B cell (primary cell): ENCODE measurements around the gene RHOH. TPM values are rescaled to one million over a fixed set of nuclear protein-coding genes. Genes with fewer than 3 reads are reported as not detected.

Experiments
- ATAC-seq: fragments of 200-7000 bp; cut with Tn5 transposase; one replicate; pipeline ENCODE4 v1.10.0; 2021; ENCODE audit warnings: low read depth, mild to moderate bottlenecking, moderate number of reproducible peaks, moderate library complexity
- CTCF ChIA-PET: fragments of 350-600 bp; sonication (Branson Sonifier 250); formaldehyde crosslinking; loops from one replicate; lab custom pipeline; 2021; ENCODE audit warnings: antibody characterized with exemption, inconsistent platforms; lab: Charles Lee
- POLR2A ChIA-PET: fragments of 350-600 bp; sonication (Branson Sonifier 250); formaldehyde crosslinking; loops from one replicate; lab custom pipeline; 2021; ENCODE audit warnings: antibody characterized with exemption; lab: Charles Lee
- DNase-seq: peaks from one replicate; pipeline ENCODE4 v3.0.0; 2013
- H2AFZ ChIP-seq: 2 replicates; pipeline ENCODE4 v1.6.1; 2012; ENCODE audit warnings: mild to moderate bottlenecking, low read depth, low read length; ENCODE audit not compliant: insufficient read depth, poor library complexity, severe bottlenecking
- H3K27ac ChIP-seq, 2 donors: 1 replicate in 1 of 2; 2 replicates in 1 of 2; pipeline ENCODE4 v1.5.1; 2012 to 2013; ENCODE audit warnings: low read length in 2 of 2, mild to moderate bottlenecking in 2 of 2, moderate library complexity in 1 of 2
- H3K27me3 ChIP-seq, 4 experiments: fragments of 200-600 bp in 1 of 4; sonication (generic) in 1 of 4; replicated peaks in 1 of 4; 1 replicate in 2 of 4; 2 replicates in 2 of 4; pipeline versions ENCODE4 v1.6.1 to v1.7.0; 2013 to 2016; ENCODE audit warnings: low read length in 3 of 4, mild to moderate bottlenecking in 2 of 4, mixed read lengths in 1 of 4, moderate library complexity in 1 of 4; ENCODE audit not compliant: insufficient read depth in 4 of 4, control insufficient read depth in 3 of 4; ENCODE audit errors: control extremely low read depth in 1 of 4
- H3K36me3 ChIP-seq, 2 experiments: replicated peaks in 1 of 2; 1 replicate in 1 of 2; 2 replicates in 1 of 2; pipeline versions ENCODE4 v1.6.1 to v1.7.1; 2013; ENCODE audit warnings: low read length in 1 of 2; ENCODE audit not compliant: insufficient read depth in 2 of 2, control insufficient read depth in 1 of 2; ENCODE audit errors: control extremely low read depth in 1 of 2, extremely low read depth in 1 of 2
- H3K4me1 ChIP-seq, 2 donors: fragments of 200-600 bp in 1 of 2; sonication (generic) in 1 of 2; 1 replicate in 1 of 2; 2 replicates in 1 of 2; pipeline versions ENCODE4 v1.5.1 to v1.6.1; 2013 to 2017; ENCODE audit warnings: low read length in 2 of 2; ENCODE audit not compliant: control insufficient read depth in 2 of 2, insufficient read depth in 2 of 2
- H3K4me2 ChIP-seq: replicated peaks from 2 replicates; pipeline ENCODE3; 2012; ENCODE audit warnings: mild to moderate bottlenecking, low read depth, low read length; ENCODE audit not compliant: poor library complexity, severe bottlenecking
- H3K4me3 ChIP-seq, 5 experiments: fragments of 200-600 bp in 1 of 5; sonication (generic) in 1 of 5; 1 replicate in 3 of 5; 2 replicates in 2 of 5; pipeline versions ENCODE4 v1.5.1 to v1.7.0; 2011 to 2016; ENCODE audit warnings: low read length in 4 of 5, mild to moderate bottlenecking in 4 of 5, low read depth in 2 of 5, control low read depth in 1 of 5, moderate library complexity in 1 of 5; ENCODE audit not compliant: insufficient read depth in 1 of 5; ENCODE audit errors: control extremely low read depth in 1 of 5, extremely low read depth in 1 of 5
- H3K79me2 ChIP-seq: fragments of 200-600 bp; sonication (generic); one replicate; pipeline ENCODE4 v1.6.0; 2016; ENCODE audit warnings: low read length; ENCODE audit not compliant: control insufficient read depth, insufficient read depth
- H3K9ac ChIP-seq: fragments of 200-600 bp; sonication (generic); 2 replicates; pipeline ENCODE4 v1.6.1; 2017; ENCODE audit warnings: mild to moderate bottlenecking, low read length, moderate library complexity
- H3K9me3 ChIP-seq, 3 donors: one replicate each; pipeline versions ENCODE4 v1.6.1 to v1.7.1; 2013; ENCODE audit warnings: low read length in 2 of 3; ENCODE audit not compliant: control insufficient read depth in 2 of 3, insufficient read depth in 1 of 3; ENCODE audit errors: control extremely low read depth in 1 of 3
- H4K20me1 ChIP-seq: 2 replicates; pipeline ENCODE4 v1.6.0; 2012; ENCODE audit warnings: mild to moderate bottlenecking, low read length; ENCODE audit not compliant: insufficient read depth, control insufficient read depth, poor library complexity, severe bottlenecking
- H3K27ac Mint-ChIP-seq: one replicate; pipeline ENCODE4 v1.8.0; 2021; ENCODE audit warnings: mixed read lengths
- H3K27me3 Mint-ChIP-seq: one replicate; pipeline ENCODE4 v1.8.0; 2021; ENCODE audit warnings: mixed read lengths
- H3K4me1 Mint-ChIP-seq: one replicate; pipeline ENCODE4 v1.8.0; 2021; ENCODE audit warnings: mixed read lengths
- H3K4me3 Mint-ChIP-seq: one replicate; pipeline ENCODE4 v1.8.0; 2021; ENCODE audit warnings: mixed read lengths
- H3K9me3 Mint-ChIP-seq: one replicate; pipeline ENCODE4 v1.8.0; 2022; ENCODE audit warnings: mixed read lengths; ENCODE audit not compliant: insufficient read depth
- EZH2 ChIP-seq: IDR thresholded peaks from 2 replicates; pipeline ENCODE4 v1.6.1; 2012; ENCODE audit warnings: borderline replicate concordance, low read depth, mild to moderate bottlenecking, moderate library complexity, low read length; ENCODE audit not compliant: insufficient read depth, poor library complexity, severe bottlenecking
- WGBS: methylation state at CpG from one replicate; pipeline ENCODE4 v1.1.5; 2013; ENCODE audit warnings: missing lambda C conversion rate; ENCODE audit not compliant: insufficient coverage; 5-methylcytosine and 5-hydroxymethylcytosine counted together
- intact Hi-C: fragments of 100-400 bp; cut with micrococcal nuclease; formaldehyde crosslinking; loops from one replicate; pipeline ENCODE4 v1.10.0; 2022
- polyA plus RNA-seq: library from polyadenylated mRNA; depleted of rRNA; stranded (reverse); fragments of >200 nt; gene quantifications from 2 replicates; pipeline ENCODE4 v1.2.3, GENCODE V29; 2012
- total RNA-seq, 2 donors: library from RNA; stranded (reverse); fragments of 120-200 nt in 1 of 2; gene quantifications; 1 replicate in 1 of 2; 2 replicates in 1 of 2; pipeline versions ENCODE4 v1.2.3 to v1.2.4, GENCODE V29; 2013 to 2022
- TF ChIP-seq, protein P1 (sequence below): fragments of 200-600 bp; IDR thresholded peaks from one replicate; pipeline ENCODE4 v1.8.0; 2022; ENCODE audit warnings: antibody characterized with exemption, mild to moderate bottlenecking

The RHOH gene
- total and polyA plus RNA-seq, 2 donors (not counting 1 experiment from before 2014, with no cell fraction given), result 118 to 209 TPM

DNA sequence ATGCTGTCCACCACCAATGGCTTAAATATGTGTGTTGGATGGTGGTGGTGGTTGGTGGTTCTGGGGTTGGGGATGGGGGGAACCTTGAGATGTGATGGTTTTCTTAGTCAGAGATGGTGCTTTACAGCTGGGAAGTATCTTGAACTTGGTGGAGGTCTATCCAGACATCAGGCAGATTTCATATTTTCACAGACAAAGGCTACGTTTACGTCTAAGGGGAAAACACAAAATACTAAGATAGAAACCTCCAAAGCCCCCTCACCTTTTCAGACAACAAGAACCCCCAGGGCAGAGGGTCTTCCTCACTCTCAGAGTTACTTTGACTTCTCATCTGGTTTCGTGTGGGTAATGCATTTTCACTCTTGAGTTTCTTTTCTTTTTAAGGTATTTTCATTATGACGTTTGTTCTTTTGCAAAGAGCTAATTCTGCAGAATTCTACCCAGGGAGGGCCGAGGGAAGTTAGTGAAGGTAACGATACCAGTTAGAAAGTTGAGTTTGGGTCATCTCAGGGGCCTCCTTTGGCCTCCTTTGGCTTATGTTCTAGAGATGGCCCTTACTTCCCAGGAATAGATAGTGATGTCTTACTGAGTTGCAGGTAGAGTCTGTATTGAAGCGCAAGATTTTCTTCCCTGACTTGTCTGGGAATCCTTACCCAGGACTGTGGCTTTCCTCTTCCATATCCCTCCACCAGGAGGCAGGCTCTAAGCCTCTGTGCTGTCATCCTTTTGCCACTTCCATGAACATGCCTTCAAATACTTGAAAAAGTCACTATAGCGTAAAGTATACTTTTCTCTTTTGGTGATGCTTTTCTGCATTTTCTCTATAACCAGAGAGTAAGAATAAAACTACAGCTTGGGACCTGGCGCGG, 31.9 kb downstream of the RHOH start:
- Histone ChIP-seq H3K9me3 (peaks cover 0 to 7% (median 0%) of the 10 kb centered on the region in 3 donors), H3K27me3 (no peaks in the 10 kb centered on the region), H3K27ac (peak overlapping the region in 1 of 2 donors; percentile 72), H4K20me1 (peaks cover 92% of the 10 kb centered on the region), H3K4me1 (peaks cover 73 to 90% of the 10 kb centered on the region in 2 donors), H3K79me2 (peaks cover 100% of the 10 kb centered on the region), H2AFZ (no peak overlapping the region), H3K4me2 (peak overlapping the region; percentile 10), H3K9ac (no peak overlapping the region), H3K36me3 (peaks cover 13 to 59% of the 10 kb centered on the region in 2 experiments), H3K4me3 (no peak overlapping the region)
- ATAC-seq (no peak), DNase-seq (no peak)
- ChIA-PET CTCF (interaction anchor here (0.7 to 14.0 kb wide), 8 partner anchors 8 to 170 kb away, joined by 3 to 135 read pairs (median 3); no protein-coding TSS in a partner anchor), POLR2A (no interaction called here)
- Mint-ChIP-seq H3K27ac (peak overlapping the region; percentile 51), H3K4me1 (peaks cover 84% of the 10 kb centered on the region), H3K27me3 (no peaks in the 10 kb centered on the region), H3K9me3 (no peaks in the 10 kb centered on the region), H3K4me3 (peak overlapping the region; percentile 57)
- intact Hi-C loops, result loop anchor here (2.0 to 5.0 kb wide), 2 partner anchors 76 to 80 kb away; no protein-coding TSS in a partner anchor
- WGBS, result 81% methylated on average over 4 of the region's 10 CpGs
- no peak for TF ChIP-seq EZH2
- TF ChIP-seq, protein P1, sequence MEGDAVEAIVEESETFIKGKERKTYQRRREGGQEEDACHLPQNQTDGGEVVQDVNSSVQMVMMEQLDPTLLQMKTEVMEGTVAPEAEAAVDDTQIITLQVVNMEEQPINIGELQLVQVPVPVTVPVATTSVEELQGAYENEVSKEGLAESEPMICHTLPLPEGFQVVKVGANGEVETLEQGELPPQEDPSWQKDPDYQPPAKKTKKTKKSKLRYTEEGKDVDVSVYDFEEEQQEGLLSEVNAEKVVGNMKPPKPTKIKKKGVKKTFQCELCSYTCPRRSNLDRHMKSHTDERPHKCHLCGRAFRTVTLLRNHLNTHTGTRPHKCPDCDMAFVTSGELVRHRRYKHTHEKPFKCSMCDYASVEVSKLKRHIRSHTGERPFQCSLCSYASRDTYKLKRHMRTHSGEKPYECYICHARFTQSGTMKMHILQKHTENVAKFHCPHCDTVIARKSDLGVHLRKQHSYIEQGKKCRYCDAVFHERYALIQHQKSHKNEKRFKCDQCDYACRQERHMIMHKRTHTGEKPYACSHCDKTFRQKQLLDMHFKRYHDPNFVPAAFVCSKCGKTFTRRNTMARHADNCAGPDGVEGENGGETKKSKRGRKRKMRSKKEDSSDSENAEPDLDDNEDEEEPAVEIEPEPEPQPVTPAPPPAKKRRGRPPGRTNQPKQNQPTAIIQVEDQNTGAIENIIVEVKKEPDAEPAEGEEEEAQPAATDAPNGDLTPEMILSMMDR, result peak; percentile 62
